Endodermal cell (in vitro differentiated cells): ENCODE data around the gene COL5A2. TPM values are rescaled to one million over a fixed set of nuclear protein-coding genes. Genes with fewer than 3 reads are reported as not detected.

Source experiments
- DNase-seq: peaks from one replicate; pipeline ENCODE4 v3.0.0-alpha.2; 2017
- H3K27ac ChIP-seq: 2 replicates; pipeline ENCODE4 v1.5.1; 2013; ENCODE audit warnings: mild to moderate bottlenecking, low read depth, low read length, moderate library complexity
- H3K27me3 ChIP-seq: 2 replicates; pipeline ENCODE4 v1.6.1; 2013; ENCODE audit warnings: mild to moderate bottlenecking, low read length, moderate library complexity; ENCODE audit not compliant: insufficient read depth, control insufficient read depth, poor library complexity, severe bottlenecking
- H3K36me3 ChIP-seq: 2 replicates; pipeline ENCODE4 v1.7.0; 2013; ENCODE audit warnings: mild to moderate bottlenecking, low read length, moderate library complexity; ENCODE audit not compliant: control insufficient read depth, insufficient read depth
- H3K4me1 ChIP-seq: one replicate; pipeline ENCODE4 v1.7.0; 2013; ENCODE audit warnings: low read length; ENCODE audit not compliant: control insufficient read depth, insufficient read depth
- H3K4me3 ChIP-seq: 2 replicates; pipeline ENCODE4 v1.5.1; 2013; ENCODE audit warnings: mild to moderate bottlenecking, low read length, moderate library complexity
- H3K9ac ChIP-seq: 2 replicates; pipeline ENCODE4 v1.6.1; 2013; ENCODE audit warnings: mild to moderate bottlenecking, low read length, moderate library complexity; ENCODE audit not compliant: poor library complexity, severe bottlenecking; ENCODE audit errors: extremely low read depth
- H3K9me3 ChIP-seq: 2 replicates; pipeline ENCODE4 v1.6.1; 2013; ENCODE audit warnings: mild to moderate bottlenecking, low read length, moderate library complexity; ENCODE audit not compliant: control insufficient read depth
- H3K27ac Mint-ChIP-seq: 2 replicates; pipeline ENCODE4 v1.8.0; 2020; ENCODE audit warnings: mixed read lengths
- H3K27me3 Mint-ChIP-seq: 2 replicates; pipeline ENCODE4 v1.8.0; 2021; ENCODE audit warnings: mild to moderate bottlenecking, mixed read lengths; ENCODE audit not compliant: insufficient read depth
- H3K36me3 Mint-ChIP-seq: 2 replicates; pipeline ENCODE4 v1.8.0; 2020; ENCODE audit warnings: low read depth, mixed read lengths
- H3K4me1 Mint-ChIP-seq: 2 replicates; pipeline ENCODE4 v1.8.0; 2020; ENCODE audit warnings: mixed read lengths
- H3K4me3 Mint-ChIP-seq: 2 replicates; pipeline ENCODE4 v1.8.0; 2020; ENCODE audit warnings: mild to moderate bottlenecking, moderate library complexity, mixed read lengths
- H3K9me3 Mint-ChIP-seq: 2 replicates; pipeline ENCODE4 v1.8.0; 2020; ENCODE audit warnings: mild to moderate bottlenecking, mixed read lengths
- WGBS, 2 experiments: methylation state at CpG; one replicate each; pipeline versions ENCODE4 v1.1.5 to v1.1.7; 2013; ENCODE audit warnings: missing lambda C conversion rate in 2 of 2, mixed read lengths in 1 of 2; ENCODE audit not compliant: insufficient coverage in 1 of 2, insufficient read length in 1 of 2; 5-methylcytosine and 5-hydroxymethylcytosine counted together
- total RNA-seq, 2 donors: library from RNA; stranded (reverse); fragmentation: NEBNext Ultra II Directional in 1 of 2; extraction: Animal tissue kit (Norgen Biotek cat#: 25700) in 1 of 2; gene quantifications; 2 replicates in 1 of 2; 3 replicates in 1 of 2; pipeline ENCODE4 v1.2.1, GENCODE V29; 2021
- TF ChIP-seq, protein P1 (sequence below): fragments of 200-600 bp; sonication (generic); conservative IDR thresholded peaks from 2 replicates; pipeline ENCODE4 v1.5.0; 2021; ENCODE audit warnings: antibody characterized with exemption, mild to moderate bottlenecking

The COL5A2 gene
- total RNA-seq, 2 donors from 2014 or later: 117 to 153 TPM

DNA sequence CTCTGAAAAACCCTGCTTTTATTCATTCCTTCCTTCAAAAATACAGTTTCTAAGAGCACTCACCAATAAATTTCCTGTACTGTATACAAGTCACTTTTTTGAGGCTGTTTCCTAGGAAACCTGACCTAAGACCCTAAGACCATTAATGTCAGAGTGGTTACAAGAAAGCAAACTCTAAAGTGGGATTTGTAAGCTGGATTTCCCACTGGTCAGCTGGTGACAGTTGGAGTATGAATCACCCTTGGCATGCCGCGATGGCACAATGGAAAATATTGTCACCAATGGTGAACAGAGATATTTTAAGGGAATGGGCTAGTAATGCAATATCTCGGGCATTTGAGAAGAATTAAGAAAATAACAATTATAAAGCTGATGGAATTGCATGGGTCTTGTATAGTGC, 103.4 kb downstream of the COL5A2 start:
- DNase-seq: no peak
- H3K4me3 ChIP-seq: no peak overlapping the region
- peaks cover 93% of the 10 kb centered on the region for H3K36me3 ChIP-seq
- H3K4me1 Mint-ChIP-seq: no peaks in the 10 kb centered on the region
- no peak overlapping the region for H3K9ac ChIP-seq
- H3K4me3 Mint-ChIP-seq: no peak overlapping the region
- H3K27me3 ChIP-seq: no peaks in the 10 kb centered on the region
- H3K9me3 Mint-ChIP-seq: no peaks in the 10 kb centered on the region
- 74 to 95% methylated on average over 3 of the region's 3 CpGs for WGBS, 2 experiments
- no peaks in the 10 kb centered on the region for H3K27me3 Mint-ChIP-seq
- H3K27ac Mint-ChIP-seq: no peak overlapping the region
- H3K9me3 ChIP-seq: no peaks in the 10 kb centered on the region
- TF ChIP-seq, protein P1, sequence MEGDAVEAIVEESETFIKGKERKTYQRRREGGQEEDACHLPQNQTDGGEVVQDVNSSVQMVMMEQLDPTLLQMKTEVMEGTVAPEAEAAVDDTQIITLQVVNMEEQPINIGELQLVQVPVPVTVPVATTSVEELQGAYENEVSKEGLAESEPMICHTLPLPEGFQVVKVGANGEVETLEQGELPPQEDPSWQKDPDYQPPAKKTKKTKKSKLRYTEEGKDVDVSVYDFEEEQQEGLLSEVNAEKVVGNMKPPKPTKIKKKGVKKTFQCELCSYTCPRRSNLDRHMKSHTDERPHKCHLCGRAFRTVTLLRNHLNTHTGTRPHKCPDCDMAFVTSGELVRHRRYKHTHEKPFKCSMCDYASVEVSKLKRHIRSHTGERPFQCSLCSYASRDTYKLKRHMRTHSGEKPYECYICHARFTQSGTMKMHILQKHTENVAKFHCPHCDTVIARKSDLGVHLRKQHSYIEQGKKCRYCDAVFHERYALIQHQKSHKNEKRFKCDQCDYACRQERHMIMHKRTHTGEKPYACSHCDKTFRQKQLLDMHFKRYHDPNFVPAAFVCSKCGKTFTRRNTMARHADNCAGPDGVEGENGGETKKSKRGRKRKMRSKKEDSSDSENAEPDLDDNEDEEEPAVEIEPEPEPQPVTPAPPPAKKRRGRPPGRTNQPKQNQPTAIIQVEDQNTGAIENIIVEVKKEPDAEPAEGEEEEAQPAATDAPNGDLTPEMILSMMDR: no peak
- peaks cover 15% of the 10 kb centered on the region for H3K36me3 Mint-ChIP-seq
- H3K27ac ChIP-seq: no peak overlapping the region
- no peaks in the 10 kb centered on the region for H3K4me1 ChIP-seq

GRCh38 chr2:189074506-189074905, 105.1 kb downstream of the COL5A2 start:
- Histone ChIP-seq H3K27me3 (no peaks in the 10 kb centered on the region), H3K36me3 (peaks cover 93% of the 10 kb centered on the region), H3K9ac (no peak overlapping the region), H3K4me3 (no peak overlapping the region), H3K27ac (no peak overlapping the region), H3K4me1 (no peaks in the 10 kb centered on the region), H3K9me3 (no peaks in the 10 kb centered on the region)
- H3K27me3 Mint-ChIP-seq: no peaks in the 10 kb centered on the region
- H3K36me3 Mint-ChIP-seq: peaks cover 15% of the 10 kb centered on the region
- no peak overlapping the region for H3K27ac Mint-ChIP-seq
- TF ChIP-seq, protein P1: no peak
- no peaks in the 10 kb centered on the region for H3K4me1 Mint-ChIP-seq
- H3K4me3 Mint-ChIP-seq: no peak overlapping the region
- no peak for DNase-seq
- WGBS, 2 experiments: 85 to 88% methylated on average over 2 to 3 of the region's 3 CpGs
- no peaks in the 10 kb centered on the region for H3K9me3 Mint-ChIP-seq

DNA sequence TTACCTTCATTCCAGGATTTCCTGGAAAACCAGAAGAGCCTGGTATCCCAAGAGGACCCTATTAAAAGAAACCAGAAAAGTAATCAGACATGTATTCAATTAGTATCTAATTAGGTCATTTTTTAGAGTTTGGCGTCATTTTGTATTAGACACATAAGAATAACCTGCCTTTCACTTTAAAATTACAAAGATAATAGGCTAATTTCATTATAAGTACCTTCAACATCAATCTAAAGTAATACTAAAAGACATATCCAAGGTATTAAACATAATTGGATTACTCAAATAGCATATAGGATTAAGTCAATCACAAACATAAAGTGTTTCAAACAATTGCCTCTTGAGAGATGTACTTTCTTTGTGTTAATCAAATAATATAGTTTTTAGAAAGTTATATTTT, 107.5 kb downstream of the COL5A2 start:
- WGBS, 2 experiments: 100% methylated on average over 1 of the region's 1 CpG; no CpG with 5 or more reads in 1 of the 2 experiments
- TF ChIP-seq, protein P1: no peak

More for the DNA sequence above, 107.5 kb downstream of the COL5A2 start:
- Mint-ChIP-seq H3K27ac (no peak overlapping the region), H3K27me3 (no peaks in the 10 kb centered on the region), H3K36me3 (peaks cover 13% of the 10 kb centered on the region), H3K4me3 (no peak overlapping the region), H3K9me3 (no peaks in the 10 kb centered on the region), H3K4me1 (no peaks in the 10 kb centered on the region)
- no peak overlapping the region for H3K9ac ChIP-seq
- no peak overlapping the region for H3K27ac ChIP-seq
- H3K27me3 ChIP-seq: no peaks in the 10 kb centered on the region
- H3K4me3 ChIP-seq: no peak overlapping the region
- H3K9me3 ChIP-seq: no peaks in the 10 kb centered on the region
- peaks cover 88% of the 10 kb centered on the region for H3K36me3 ChIP-seq
- no peak for DNase-seq
- H3K4me1 ChIP-seq: no peaks in the 10 kb centered on the region
